Coronary artery (tissue), 2 donors: ENCODE results near the gene APAF1.

Experiments used
- DNase-seq: peaks from one replicate; pipeline ENCODE4 v3.0.0-alpha.2; 2017; ENCODE audit warnings: low spot score
- H3K27ac ChIP-seq, 2 donors: fragments of 200-600 bp; sonication (generic); one replicate each; pipeline ENCODE4 v1.5.1; 2016 to 2019
- H3K4me3 ChIP-seq: fragments of 200-600 bp; sonication (generic); 2 replicates; pipeline ENCODE4 v1.5.1; 2016; ENCODE audit warnings: mild to moderate bottlenecking, moderate library complexity
- CTCF ChIP-seq: fragments of 200-600 bp; sonication (generic); IDR thresholded peaks from one replicate; pipeline ENCODE4 v1.5.1; 2019; ENCODE audit warnings: antibody characterized with exemption

Gene APAF1

DNA sequence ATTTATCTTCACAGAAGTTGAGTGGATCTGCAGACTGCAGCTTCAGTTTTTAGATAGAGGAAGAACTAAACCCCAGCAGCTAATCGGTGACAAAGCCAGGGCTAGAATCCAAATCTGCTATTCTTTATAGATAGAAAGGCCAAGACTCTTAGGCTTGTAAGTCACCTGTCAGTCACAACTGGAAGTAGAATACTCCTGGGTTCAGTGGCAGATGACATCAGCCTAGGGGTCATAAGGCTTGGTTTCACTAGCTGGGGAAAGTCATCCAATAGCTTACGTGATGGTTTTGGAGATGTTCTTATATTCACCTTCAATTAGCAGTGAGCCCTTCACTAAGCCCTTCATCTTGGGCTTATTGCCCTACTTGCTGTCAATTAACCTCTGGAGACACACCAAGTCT lies 93.4 kb downstream of the APAF1 start:
- Histone ChIP-seq H3K27ac (no peak overlapping the region), H3K4me3 (no peak overlapping the region)
- DNase-seq: no peak
- TF ChIP-seq CTCF: no peak

- DNase-seq: no peak
- TF ChIP-seq CTCF: no peak
- Histone ChIP-seq H3K27ac (no peak overlapping the region), H3K4me3 (no peak overlapping the region)
Measured at GRCh38 chr12:98740751-98741150, 95.7 kb downstream of the APAF1 start.

DNA sequence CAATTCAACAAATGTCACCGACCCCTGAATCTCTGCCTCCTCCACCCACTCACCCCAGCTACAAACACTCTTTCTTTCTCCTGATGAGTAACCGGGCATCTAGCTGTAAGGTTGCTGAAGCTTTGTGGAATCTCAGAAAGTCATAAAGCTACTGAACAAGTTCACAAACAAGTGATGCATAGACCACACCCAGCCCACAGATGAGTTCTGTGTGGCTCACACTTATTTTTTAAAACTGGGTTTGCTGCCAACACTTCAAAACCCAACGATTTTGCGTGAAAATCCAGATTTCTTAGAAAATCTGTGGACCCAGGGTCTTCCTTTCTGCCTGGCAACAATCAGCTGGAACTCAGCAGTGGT lies 96.1 kb downstream of the APAF1 start:
- no peak for TF ChIP-seq CTCF
- DNase-seq: no peak
- no peak overlapping the region for H3K4me3 ChIP-seq
- H3K27ac ChIP-seq: no peak overlapping the region

DNA sequence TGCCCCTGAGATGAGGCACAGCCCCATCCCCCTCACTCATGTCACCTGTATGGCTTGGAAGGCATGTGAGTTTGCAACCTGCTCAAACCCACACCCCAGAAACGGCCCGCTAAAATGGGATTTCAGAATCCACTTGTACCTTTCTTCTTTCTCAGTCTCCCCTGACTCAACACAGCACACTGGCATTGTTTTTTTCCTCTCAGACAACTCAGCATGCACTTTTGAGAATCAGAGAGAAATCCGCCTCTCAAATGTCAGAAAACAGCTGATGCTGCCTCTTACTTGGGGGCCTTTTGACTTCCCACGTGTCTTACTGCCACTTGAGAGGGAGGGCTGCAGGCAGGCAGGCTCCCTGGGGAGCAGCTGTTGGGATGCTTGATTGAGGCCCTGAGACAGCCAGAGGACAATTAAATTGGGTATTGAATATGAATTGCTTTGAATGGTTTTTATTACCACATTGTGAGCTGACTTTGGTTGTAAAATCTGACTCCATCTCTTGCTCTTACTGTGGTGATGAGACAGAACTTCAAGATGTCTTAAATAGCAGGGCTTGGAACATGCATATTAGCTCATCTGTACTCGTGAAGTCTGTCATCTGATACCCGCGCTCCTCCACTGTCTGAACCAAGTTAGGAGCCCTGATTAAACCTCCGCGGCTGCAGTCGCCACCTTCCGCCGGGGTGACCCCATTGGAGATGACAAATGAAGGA lies 96.6 kb downstream of the APAF1 start:
- H3K4me3 ChIP-seq: no peak overlapping the region
- DNase-seq: no peak
- no peak for TF ChIP-seq CTCF
- no peak overlapping the region for H3K27ac ChIP-seq

- Histone ChIP-seq H3K27ac (no peak overlapping the region), H3K4me3 (no peak overlapping the region)
- no peak for TF ChIP-seq CTCF
- DNase-seq: no peak
Measured at GRCh38 chr12:98743362-98743953, 98.4 kb downstream of the APAF1 start.

GRCh38 chr12:98744680-98745079 lies 99.6 kb downstream of the APAF1 start:
- TF ChIP-seq CTCF: no peak
- H3K4me3 ChIP-seq: no peak overlapping the region
- H3K27ac ChIP-seq: no peak overlapping the region
- DNase-seq: no peak
